ENCODE measurements around the gene ALX3. TPM values are rescaled to one million over a fixed set of nuclear protein-coding genes. Genes with fewer than 3 reads are reported as not detected.

The ALX3 gene
- total RNA-seq, 1 experiment from 2014 or later = not detected

DNA sequence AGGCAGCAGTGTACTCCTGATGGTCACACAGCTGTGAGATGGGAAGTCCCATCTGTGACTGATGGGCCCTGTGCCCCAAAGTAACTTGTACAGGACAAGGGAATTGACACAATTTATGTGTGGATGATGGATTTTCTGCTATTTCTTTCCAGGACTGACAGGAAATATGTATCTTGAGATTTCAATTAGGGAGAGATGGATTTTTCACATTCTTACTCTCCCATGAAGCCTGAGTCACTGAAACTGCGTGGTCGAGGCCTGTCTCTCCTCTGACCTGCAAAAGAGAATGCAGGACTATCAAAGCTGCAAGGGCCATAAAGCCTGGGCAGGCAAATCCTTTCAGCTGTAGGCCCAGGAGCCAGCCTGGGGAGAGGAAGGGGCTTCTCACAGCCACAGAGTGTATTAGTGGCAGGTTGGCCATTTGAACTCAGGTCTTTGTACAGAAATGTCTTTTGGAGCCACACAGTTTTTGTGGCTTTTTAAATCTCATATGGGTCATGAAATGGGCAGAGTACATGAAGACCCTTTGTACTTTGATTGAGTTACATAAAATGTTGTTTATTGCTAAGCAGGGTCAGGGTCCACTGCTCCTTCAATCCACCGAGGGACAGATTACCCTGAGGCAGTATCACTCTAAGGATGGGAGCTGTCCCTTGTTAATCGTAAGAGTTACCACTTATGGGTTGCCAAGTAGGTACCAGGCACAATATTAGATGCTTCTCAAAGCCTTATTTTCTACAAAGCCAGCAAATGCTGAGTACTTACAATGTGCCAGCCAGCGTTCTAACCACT lies 14.8 kb downstream of the ALX3 start:
- H3K27me3 ChIP-seq (replicated peaks) = no peaks in the 10 kb centered on the region
- no peak overlapping the region for H3K4me3 ChIP-seq
- H3K9me3 ChIP-seq (replicated peaks) = no peaks in the 10 kb centered on the region
- no peak overlapping the region for H3K27ac ChIP-seq
- no peak for DNase-seq (ENCODE audit: low read depth in 1 of 2, low spot score in 2 of 2)
- H3K4me1 ChIP-seq (replicated peaks) = no peaks in the 10 kb centered on the region
- H3K36me3 ChIP-seq = peaks cover 81% of the 10 kb centered on the region

- H3K27me3 ChIP-seq (replicated peaks) = no peaks in the 10 kb centered on the region
- H3K4me3 ChIP-seq = no peak overlapping the region
- DNase-seq (ENCODE audit: low read depth in 1 of 2, low spot score in 2 of 2) = peak in 1 of 2 experiments; percentile 26
- H3K27ac ChIP-seq = no peak overlapping the region
- no peaks in the 10 kb centered on the region for H3K4me1 ChIP-seq (replicated peaks)
- peaks cover 92% of the 10 kb centered on the region for H3K36me3 ChIP-seq
- H3K9me3 ChIP-seq (replicated peaks) = no peaks in the 10 kb centered on the region
These were observed 16.7 kb downstream of the ALX3 start for GRCh38 chr1:110053552-110054428.

- Histone ChIP-seq H3K9me3 (replicated peaks) (no peaks in the 10 kb centered on the region), H3K27me3 (replicated peaks) (no peaks in the 10 kb centered on the region), H3K27ac (no peak overlapping the region), H3K4me3 (no peak overlapping the region), H3K4me1 (replicated peaks) (no peaks in the 10 kb centered on the region), H3K36me3 (peaks cover 96% of the 10 kb centered on the region)
- no peak for DNase-seq (ENCODE audit: low read depth in 1 of 2, low spot score in 2 of 2)
These were observed 19.2 kb downstream of the ALX3 start for GRCh38 chr1:110051262-110051648.

- Histone ChIP-seq H3K4me3 (no peak overlapping the region), H3K27me3 (replicated peaks) (no peaks in the 10 kb centered on the region), H3K36me3 (peaks cover 96% of the 10 kb centered on the region), H3K27ac (no peak overlapping the region), H3K9me3 (replicated peaks) (no peaks in the 10 kb centered on the region), H3K4me1 (replicated peaks) (no peaks in the 10 kb centered on the region)
- no peak for DNase-seq (ENCODE audit: low read depth in 1 of 2, low spot score in 2 of 2)
These were observed 19.7 kb downstream of the ALX3 start for GRCh38 chr1:110050602-110051261.

DNA sequence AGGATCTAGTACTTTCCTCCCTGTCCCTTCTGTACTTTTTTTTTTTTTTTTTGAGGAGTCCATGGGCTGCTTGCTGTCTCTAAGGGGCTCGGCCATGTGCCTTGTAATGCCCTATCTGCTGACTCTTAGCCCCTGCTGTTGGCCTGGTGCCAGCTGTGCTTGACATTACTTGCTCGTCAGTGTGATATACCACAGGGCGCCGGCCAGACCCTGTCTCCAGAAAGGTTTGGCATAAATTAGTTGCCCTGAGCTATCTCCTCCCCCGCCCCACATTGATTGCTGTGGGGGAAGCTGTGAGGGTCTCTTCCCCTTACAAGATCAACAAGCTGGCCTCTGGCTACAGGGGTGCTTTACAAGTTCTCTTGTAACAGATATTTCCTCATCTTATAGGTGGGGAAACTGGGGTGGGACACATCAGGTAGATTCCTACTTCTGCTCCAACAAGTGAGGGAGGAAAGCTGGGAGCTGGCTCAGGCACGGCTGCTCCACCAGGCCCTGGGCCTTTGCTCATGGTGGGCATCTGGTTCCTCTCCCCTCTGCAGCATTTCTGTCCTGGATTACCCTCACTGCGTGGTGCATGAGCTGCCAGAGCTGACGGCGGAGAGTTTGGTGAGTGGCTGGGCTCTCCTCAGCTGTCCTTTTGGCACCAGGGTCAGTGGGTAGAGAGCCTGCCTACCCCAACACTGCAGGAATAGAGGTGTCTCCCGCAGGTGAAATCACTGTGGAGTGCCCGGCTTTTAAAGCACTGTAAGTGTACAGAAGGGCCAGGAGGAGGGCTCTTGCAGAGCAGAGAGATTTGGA lies 20.5 kb downstream of the ALX3 start:
- Histone ChIP-seq H3K9me3 (replicated peaks) (no peaks in the 10 kb centered on the region), H3K27me3 (replicated peaks) (no peaks in the 10 kb centered on the region), H3K36me3 (peaks cover 96% of the 10 kb centered on the region), H3K27ac (no peak overlapping the region), H3K4me3 (no peak overlapping the region), H3K4me1 (replicated peaks) (no peaks in the 10 kb centered on the region)
- no peak for DNase-seq (ENCODE audit: low read depth in 1 of 2, low spot score in 2 of 2)

- H3K4me3 ChIP-seq = no peak overlapping the region
- H3K27ac ChIP-seq = no peak overlapping the region
- no peak for DNase-seq (ENCODE audit: low read depth in 1 of 2, low spot score in 2 of 2)
- H3K27me3 ChIP-seq (replicated peaks) = no peaks in the 10 kb centered on the region
- no peaks in the 10 kb centered on the region for H3K9me3 ChIP-seq (replicated peaks)
- peaks cover 96% of the 10 kb centered on the region for H3K36me3 ChIP-seq
- no peaks in the 10 kb centered on the region for H3K4me1 ChIP-seq (replicated peaks)
These were observed 21.4 kb downstream of the ALX3 start for GRCh38 chr1:110048923-110049601.

DNA sequence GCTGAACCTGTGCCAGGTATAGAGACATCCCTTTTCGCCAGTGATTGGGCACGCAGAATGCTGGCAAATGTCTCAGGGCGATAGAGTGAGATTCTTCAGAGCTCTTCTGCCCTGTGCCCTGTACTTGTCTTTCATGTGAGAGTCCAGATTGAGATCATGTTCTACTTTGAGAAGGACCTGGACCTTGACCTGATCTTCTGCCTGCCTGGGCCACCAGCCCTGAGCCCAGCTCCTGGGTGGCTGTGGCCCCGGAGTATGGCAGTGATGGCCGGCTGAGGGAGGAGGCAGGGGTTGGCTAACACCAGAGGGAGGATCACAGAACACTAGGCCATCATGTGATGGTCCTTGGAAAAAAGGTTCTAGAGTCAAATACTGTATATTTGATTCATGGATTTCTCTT lies 22.2 kb downstream of the ALX3 start:
- no peak overlapping the region for H3K4me3 ChIP-seq
- H3K9me3 ChIP-seq (replicated peaks) = no peaks in the 10 kb centered on the region
- H3K4me1 ChIP-seq (replicated peaks) = no peaks in the 10 kb centered on the region
- no peak for DNase-seq (ENCODE audit: low read depth in 1 of 2, low spot score in 2 of 2)
- no peak overlapping the region for H3K27ac ChIP-seq
- H3K27me3 ChIP-seq (replicated peaks) = no peaks in the 10 kb centered on the region
- peaks cover 96% of the 10 kb centered on the region for H3K36me3 ChIP-seq

DNA sequence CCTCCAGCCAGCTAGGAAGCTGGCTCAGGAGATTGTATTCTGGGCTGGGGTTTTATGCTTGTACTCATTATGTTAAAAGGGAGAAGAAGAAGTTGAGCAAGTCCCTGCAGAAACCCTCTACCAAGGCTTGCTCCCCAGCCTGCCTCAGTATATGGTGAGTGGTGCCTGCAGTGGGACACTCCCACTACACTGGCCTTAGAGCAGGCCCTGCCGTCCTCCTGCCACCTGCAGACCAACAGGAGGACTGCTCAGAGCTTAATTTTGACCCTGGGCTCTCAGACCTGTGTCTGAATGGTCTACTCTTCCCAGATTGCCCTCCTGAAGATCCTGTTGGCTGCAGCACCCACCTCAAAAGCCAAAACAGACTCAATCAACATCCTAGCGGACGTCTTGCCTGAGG lies 23.0 kb downstream of the ALX3 start:
- Histone ChIP-seq H3K36me3 (peaks cover 96% of the 10 kb centered on the region), H3K27me3 (replicated peaks) (no peaks in the 10 kb centered on the region), H3K9me3 (replicated peaks) (no peaks in the 10 kb centered on the region), H3K4me1 (replicated peaks) (no peaks in the 10 kb centered on the region), H3K4me3 (no peak overlapping the region), H3K27ac (no peak overlapping the region)
- no peak for DNase-seq (ENCODE audit: low read depth in 1 of 2, low spot score in 2 of 2)

- no peaks in the 10 kb centered on the region for H3K27me3 ChIP-seq (replicated peaks)
These were observed 27.5 kb downstream of the ALX3 start for GRCh38 chr1:110043016-110043415.

DNA sequence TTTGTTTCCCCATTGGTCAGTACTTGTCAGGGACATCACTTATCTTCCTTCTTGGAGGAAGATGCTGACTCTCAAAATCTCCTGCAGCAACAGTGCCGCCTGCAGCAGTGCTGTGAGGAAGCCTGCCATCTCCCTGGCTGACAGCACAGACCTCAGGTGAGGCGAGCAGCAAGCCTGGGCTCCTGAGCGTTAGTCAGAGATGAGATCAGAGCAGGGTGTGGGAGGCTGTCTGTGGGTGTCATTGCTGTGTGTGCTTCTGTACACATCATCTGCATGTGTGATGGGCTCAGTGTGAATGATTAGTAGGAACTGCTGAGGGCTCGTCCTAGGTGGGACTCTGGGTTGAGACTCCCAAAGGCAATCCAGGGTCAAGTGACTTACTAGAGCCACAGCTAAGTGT lies 29.9 kb downstream of the ALX3 start:
- Histone ChIP-seq H3K36me3 (peaks cover 86% of the 10 kb centered on the region), H3K27me3 (replicated peaks) (no peaks in the 10 kb centered on the region), H3K9me3 (replicated peaks) (no peaks in the 10 kb centered on the region), H3K4me1 (replicated peaks) (peaks cover 4% of the 10 kb centered on the region), H3K4me3 (no peak overlapping the region), H3K27ac (no peak overlapping the region)
- DNase-seq (ENCODE audit: low read depth in 1 of 2, low spot score in 2 of 2) = no peak

More at GRCh38 chr1:110043016-110043415, 27.5 kb downstream of the ALX3 start:
- peaks cover 97% of the 10 kb centered on the region for H3K36me3 ChIP-seq
- no peaks in the 10 kb centered on the region for H3K4me1 ChIP-seq (replicated peaks)
- no peak overlapping the region for H3K27ac ChIP-seq
- no peak overlapping the region for H3K4me3 ChIP-seq
- no peak for DNase-seq (ENCODE audit: low read depth in 1 of 2, low spot score in 2 of 2)
- H3K9me3 ChIP-seq (replicated peaks) = no peaks in the 10 kb centered on the region

GRCh38 chr1:110039641-110040040 lies 30.8 kb downstream of the ALX3 start:
- Histone ChIP-seq H3K36me3 (peaks cover 81% of the 10 kb centered on the region), H3K4me1 (replicated peaks) (peaks cover 7% of the 10 kb centered on the region), H3K4me3 (no peak overlapping the region), H3K9me3 (replicated peaks) (no peaks in the 10 kb centered on the region), H3K27ac (no peak overlapping the region), H3K27me3 (replicated peaks) (no peaks in the 10 kb centered on the region)
- no peak for DNase-seq (ENCODE audit: low read depth in 1 of 2, low spot score in 2 of 2)

DNA sequence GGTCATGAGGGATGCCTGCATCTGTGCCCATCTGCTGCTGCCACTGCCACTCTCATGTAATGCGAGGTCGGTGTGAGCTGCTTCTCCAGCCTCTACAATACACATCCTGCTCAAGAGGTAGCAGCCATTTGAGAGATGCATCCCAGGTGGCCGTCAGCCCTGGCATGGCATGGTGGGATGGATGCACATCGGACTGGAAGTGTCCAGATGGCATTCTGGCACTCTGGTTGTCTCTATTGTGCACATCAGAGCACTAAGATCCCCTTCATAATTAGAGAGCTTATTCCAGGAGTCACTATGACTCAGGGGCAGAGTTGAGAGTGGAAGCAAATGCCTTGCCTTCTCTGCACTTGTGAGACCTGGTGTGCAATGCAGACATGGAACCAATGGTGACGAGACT lies 32.2 kb downstream of the ALX3 start:
- H3K4me1 ChIP-seq (replicated peaks) = peaks cover 13% of the 10 kb centered on the region
- no peak overlapping the region for H3K4me3 ChIP-seq
- no peaks in the 10 kb centered on the region for H3K27me3 ChIP-seq (replicated peaks)
- no peak for DNase-seq (ENCODE audit: low read depth in 1 of 2, low spot score in 2 of 2)
- H3K36me3 ChIP-seq = peaks cover 69% of the 10 kb centered on the region
- H3K9me3 ChIP-seq (replicated peaks) = no peaks in the 10 kb centered on the region
- H3K27ac ChIP-seq = no peak overlapping the region

Data from SJSA1 (cell line).